ENCODE measurements around the gene TEPSIN.

- no peak for TF ChIP-seq CTCF (IDR thresholded peaks at IDR 0.05; ENCODE audit: control extremely low read depth in 1 of 3, insufficient read depth in 1 of 3, low read depth in 1 of 3, low read length in 3 of 3)
- TF ChIP-seq HDAC2 (IDR thresholded peaks at IDR 0.05; ENCODE audit: borderline replicate concordance in 1 of 2, low read depth in 2 of 2, low read length in 2 of 2), result no peak
- TF ChIP-seq POLR2A (IDR thresholded peaks at IDR 0.05; ENCODE audit: control extremely low read depth in 1 of 2, low read depth in 2 of 2, low read length in 2 of 2), result no peak
- TF ChIP-seq POLR2AphosphoS5 (IDR thresholded peaks at IDR 0.05; ENCODE audit: low read depth, low read length), result no peak
- TF ChIP-seq, protein P1, sequence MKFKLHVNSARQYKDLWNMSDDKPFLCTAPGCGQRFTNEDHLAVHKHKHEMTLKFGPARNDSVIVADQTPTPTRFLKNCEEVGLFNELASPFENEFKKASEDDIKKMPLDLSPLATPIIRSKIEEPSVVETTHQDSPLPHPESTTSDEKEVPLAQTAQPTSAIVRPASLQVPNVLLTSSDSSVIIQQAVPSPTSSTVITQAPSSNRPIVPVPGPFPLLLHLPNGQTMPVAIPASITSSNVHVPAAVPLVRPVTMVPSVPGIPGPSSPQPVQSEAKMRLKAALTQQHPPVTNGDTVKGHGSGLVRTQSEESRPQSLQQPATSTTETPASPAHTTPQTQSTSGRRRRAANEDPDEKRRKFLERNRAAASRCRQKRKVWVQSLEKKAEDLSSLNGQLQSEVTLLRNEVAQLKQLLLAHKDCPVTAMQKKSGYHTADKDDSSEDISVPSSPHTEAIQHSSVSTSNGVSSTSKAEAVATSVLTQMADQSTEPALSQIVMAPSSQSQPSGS (IDR thresholded peaks at IDR 0.05; ENCODE audit: low read length), result no peak
- no peak for TF ChIP-seq GABPA (IDR thresholded peaks at IDR 0.05; ENCODE audit: borderline replicate concordance, insufficient read depth, low read length)
- TF ChIP-seq RAD21 (IDR thresholded peaks at IDR 0.05 in 1 of 2, conservative IDR thresholded peaks at IDR 0.05 in 1 of 2; ENCODE audit: low read depth in 2 of 2, low read length in 2 of 2), result no peak
- TF ChIP-seq JUND (IDR thresholded peaks at IDR 0.05; ENCODE audit: low read length), result no peak
- TF ChIP-seq SUZ12 (IDR thresholded peaks at IDR 0.05; ENCODE audit: low read length), result no peak
Measured at GRCh38 chr17:81234940-81235821, 3.7 kb downstream of the TEPSIN start.

Data from H1 (cell line).